Kidney epithelial cell (primary cell): ENCODE data around the gene MAP3K20. TPM values are rescaled to one million over a fixed set of nuclear protein-coding genes. Genes with fewer than 3 reads are reported as not detected.

Source experiments
- DNase-seq: peaks from one replicate; pipeline ENCODE4 v3.0.0-alpha.2; 2010; ENCODE audit warnings: low read depth
- H3K27me3 ChIP-seq: 2 replicates; pipeline ENCODE4 v1.6.0; 2011; ENCODE audit warnings: low read length; ENCODE audit not compliant: control insufficient read depth, insufficient read depth
- H3K36me3 ChIP-seq: 2 replicates; pipeline ENCODE4 v1.5.1; 2011; ENCODE audit warnings: low read length; ENCODE audit not compliant: control insufficient read depth, insufficient read depth
- H3K4me3 ChIP-seq: 2 replicates; pipeline ENCODE4 v1.5.1; 2011; ENCODE audit warnings: low read depth, mild to moderate bottlenecking, control low read depth, low read length
- CTCF ChIP-seq: IDR thresholded peaks from 2 replicates; pipeline ENCODE4 v1.5.1; 2011; ENCODE audit warnings: mild to moderate bottlenecking, moderate library complexity, low read length, control low read depth, inconsistent platforms; ENCODE audit not compliant: insufficient read depth, poor library complexity, severe bottlenecking
- total RNA-seq: library from RNA; depleted of rRNA; stranded (reverse); fragments of >200 nt; gene quantifications from 2 replicates; pipeline ENCODE4 v1.2.3, GENCODE V29; 2015

The MAP3K20 gene
- total RNA-seq, 1 donor from 2014 or later = 18.9 TPM

- Histone ChIP-seq H3K4me3 (no peak overlapping the region), H3K27me3 (no peaks in the 10 kb centered on the region), H3K36me3 (no peaks in the 10 kb centered on the region)
- no peak for DNase-seq
- TF ChIP-seq CTCF = no peak
Observed at GRCh38 chr2:173286153-173286809, 210.6 kb downstream of the MAP3K20 start.

DNA sequence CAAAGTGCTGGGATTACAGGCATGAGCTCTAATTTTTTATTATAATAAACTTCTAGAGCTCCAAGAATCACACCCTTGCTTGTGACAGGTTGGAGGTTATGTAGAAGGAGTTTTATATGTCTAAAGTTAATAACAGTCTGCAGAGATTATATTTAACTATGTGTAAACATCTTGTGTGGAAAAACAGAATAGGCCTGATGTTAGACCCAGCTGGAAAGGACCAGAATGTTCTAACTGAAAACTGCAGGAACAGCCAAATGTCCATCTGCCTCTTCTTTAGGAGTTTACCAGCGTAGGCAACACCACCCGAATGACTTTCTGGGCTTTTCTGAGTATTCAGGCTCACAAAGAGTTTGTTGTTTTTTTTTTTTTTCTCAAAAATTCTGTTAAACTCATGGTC lies 211.9 kb downstream of the MAP3K20 start:
- H3K36me3 ChIP-seq = no peaks in the 10 kb centered on the region
- no peak for DNase-seq
- H3K27me3 ChIP-seq = no peaks in the 10 kb centered on the region
- no peak for TF ChIP-seq CTCF
- no peak overlapping the region for H3K4me3 ChIP-seq

DNA sequence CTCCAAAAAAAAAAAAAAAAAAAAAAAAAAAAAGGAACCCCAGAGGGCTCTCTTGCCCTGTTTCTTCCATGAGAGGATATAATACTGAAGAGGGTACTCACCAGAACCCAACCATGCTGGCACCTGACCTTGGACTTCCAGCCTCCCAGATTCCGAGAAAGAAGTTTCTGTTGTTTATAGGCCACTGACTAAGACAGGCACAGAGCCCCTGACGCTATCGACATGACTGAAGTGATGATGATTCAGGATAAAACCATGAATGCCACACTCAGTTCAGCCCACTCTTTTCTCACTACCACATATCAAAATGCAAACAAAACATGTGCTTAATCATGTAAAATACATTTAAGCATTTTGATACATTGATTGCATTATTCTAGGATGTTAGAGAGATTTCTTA lies 212.9 kb downstream of the MAP3K20 start:
- peak; percentile 1 for DNase-seq
- H3K36me3 ChIP-seq = no peaks in the 10 kb centered on the region
- H3K27me3 ChIP-seq = no peaks in the 10 kb centered on the region
- no peak for TF ChIP-seq CTCF
- H3K4me3 ChIP-seq = no peak overlapping the region

DNA sequence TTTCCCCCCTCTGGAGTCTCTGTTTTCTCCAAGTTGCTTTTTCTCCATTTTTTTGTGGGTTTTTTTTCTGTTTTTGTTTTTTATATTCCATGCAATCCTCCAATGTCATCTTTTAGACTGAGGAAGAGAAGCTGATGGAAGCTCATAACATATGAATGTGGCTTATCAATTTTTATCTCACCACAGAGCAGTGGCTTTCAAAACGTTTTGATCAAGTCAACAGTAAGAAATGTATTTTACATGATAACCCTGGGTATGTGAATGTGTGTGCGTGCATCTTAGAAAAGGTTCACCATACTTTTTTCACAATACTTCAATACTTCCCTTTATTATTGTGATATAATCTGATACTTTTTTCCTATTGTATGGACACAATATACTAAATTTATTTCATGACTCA lies 214.4 kb downstream of the MAP3K20 start:
- no peak for TF ChIP-seq CTCF
- H3K4me3 ChIP-seq = no peak overlapping the region
- no peaks in the 10 kb centered on the region for H3K36me3 ChIP-seq
- H3K27me3 ChIP-seq = no peaks in the 10 kb centered on the region
- no peak for DNase-seq

- Histone ChIP-seq H3K36me3 (no peaks in the 10 kb centered on the region), H3K27me3 (no peaks in the 10 kb centered on the region), H3K4me3 (no peak overlapping the region)
- no peak for DNase-seq
- no peak for TF ChIP-seq CTCF
Observed at GRCh38 chr2:173290518-173290917, 214.9 kb downstream of the MAP3K20 start.

DNA sequence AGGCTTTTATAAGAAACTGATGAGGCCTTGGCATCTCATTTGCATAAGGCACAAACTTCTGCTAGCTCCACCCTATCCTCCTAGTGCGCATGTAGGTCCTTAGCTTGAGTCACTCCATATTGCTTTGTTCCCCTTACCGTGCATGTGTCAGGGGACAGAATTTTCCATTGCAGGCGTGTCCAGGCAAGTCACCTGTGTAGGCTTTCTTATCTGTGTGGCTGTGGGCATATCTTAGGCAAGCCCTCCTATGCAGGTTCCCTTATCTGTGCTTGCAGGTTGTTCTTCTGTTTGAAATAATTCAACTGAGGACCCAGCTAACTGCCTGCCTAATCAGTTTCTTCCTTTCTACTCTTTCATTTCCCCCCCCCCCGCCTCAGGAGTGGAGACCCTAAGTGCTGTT lies 215.8 kb downstream of the MAP3K20 start:
- Histone ChIP-seq H3K4me3 (no peak overlapping the region), H3K27me3 (no peaks in the 10 kb centered on the region), H3K36me3 (no peaks in the 10 kb centered on the region)
- no peak for DNase-seq
- no peak for TF ChIP-seq CTCF
